WTC11 (cell line): ENCODE measurements around the gene CTNNA3. TPM values are rescaled to one million over a fixed set of nuclear protein-coding genes. Genes with fewer than 3 reads are reported as not detected.
A peak's percentile ranks its signal among the peaks of the same experiment; 100 is the strongest.

Experiments
- ATAC-seq: fragments of 200-7000 bp; cut with Tn5 transposase; 2 replicates; pipeline ENCODE4 v1.10.0; 2021; ENCODE audit warnings: mild to moderate bottlenecking, moderate library complexity
- CTCF ChIA-PET: fragments of 300-600 bp; sonication (Branson Sonifier 250); formaldehyde crosslinking; loops from one replicate; lab custom pipeline; 2021; ENCODE audit warnings: antibody characterized with exemption; lab: Charles Lee
- POLR2A ChIA-PET: fragments of 350-600 bp; sonication (Branson Sonifier 250); formaldehyde crosslinking; loops from one replicate; lab custom pipeline; 2021; ENCODE audit warnings: antibody characterized with exemption; lab: Charles Lee
- DNase-seq: peaks from one replicate; pipeline ENCODE4 v3.0.0; 2021; ENCODE audit warnings: low spot score
- H3K27ac Mint-ChIP-seq: 2 replicates; pipeline ENCODE4 v1.8.0; 2021; ENCODE audit warnings: mixed read lengths
- H3K27me3 Mint-ChIP-seq: 2 replicates; pipeline ENCODE4 v1.8.0; 2021; ENCODE audit warnings: low read depth, mild to moderate bottlenecking, moderate library complexity, mixed read lengths
- H3K36me3 Mint-ChIP-seq: 2 replicates; pipeline ENCODE4 v1.8.0; 2021; ENCODE audit warnings: mixed read lengths
- H3K4me1 Mint-ChIP-seq: 2 replicates; pipeline ENCODE4 v1.8.0; 2022; ENCODE audit warnings: mixed read lengths
- H3K4me3 Mint-ChIP-seq: 2 replicates; pipeline ENCODE4 v1.8.0; 2021; ENCODE audit warnings: mild to moderate bottlenecking, moderate library complexity, mixed read lengths
- H3K9me3 Mint-ChIP-seq: 2 replicates; pipeline ENCODE4 v1.8.0; 2021; ENCODE audit warnings: mixed read lengths
- ATF1 ChIP-seq: sonication (generic); formaldehyde crosslinking; IDR thresholded peaks from 2 replicates; pipeline ENCODE4 v1.8.1; 2023; ENCODE audit warnings: mild to moderate bottlenecking, moderate library complexity, missing genetic modification reagents
- E2F4 ChIP-seq: sonication (generic); formaldehyde crosslinking; IDR thresholded peaks from 2 replicates; pipeline ENCODE4 v1.8.1; 2022; ENCODE audit warnings: low read depth, mild to moderate bottlenecking, moderate library complexity, missing genetic modification reagents, borderline replicate concordance
- JAZF1 ChIP-seq: fragments of 250-450 bp; sonication (Bioruptor Pico); IDR thresholded peaks from 2 replicates; pipeline ENCODE4 v1.9.0; 2021; ENCODE audit warnings: moderate library complexity, mild to moderate bottlenecking, inconsistent platforms
- JUN ChIP-seq: sonication (generic); formaldehyde crosslinking; IDR thresholded peaks from 2 replicates; pipeline ENCODE4 v1.8.0; 2023; ENCODE audit warnings: mild to moderate bottlenecking, missing genetic modification reagents
- NR1H2 ChIP-seq: sonication (generic); formaldehyde crosslinking; IDR thresholded peaks from 2 replicates; pipeline ENCODE4 v1.9.0; 2021; ENCODE audit warnings: mild to moderate bottlenecking, moderate library complexity, missing genetic modification reagents
- NR3C1 ChIP-seq: sonication (generic); formaldehyde crosslinking; conservative IDR thresholded peaks from 2 replicates; pipeline ENCODE4 v1.8.1; 2023; ENCODE audit warnings: low read depth, mild to moderate bottlenecking, missing genetic modification reagents
- PRRX2 ChIP-seq: fragments of 250-450 bp; sonication (Bioruptor Pico); IDR thresholded peaks from 2 replicates; pipeline ENCODE4 v1.8.0; 2021; ENCODE audit warnings: mild to moderate bottlenecking
- SMAD4 ChIP-seq: sonication (generic); formaldehyde crosslinking; IDR thresholded peaks from 2 replicates; pipeline ENCODE4 v1.8.0; 2022; ENCODE audit warnings: mild to moderate bottlenecking, missing genetic modification reagents
- SOX15 ChIP-seq: fragments of 250-450 bp; sonication (Bioruptor Pico); IDR thresholded peaks from 2 replicates; pipeline ENCODE4 v1.9.0; 2021; ENCODE audit warnings: mild to moderate bottlenecking
- TCF7 ChIP-seq: sonication (generic); formaldehyde crosslinking; IDR thresholded peaks from 2 replicates; pipeline ENCODE4 v1.8.0; 2022; ENCODE audit warnings: mild to moderate bottlenecking, low read depth, missing genetic modification reagents, moderate library complexity
- ZBTB21 ChIP-seq: sonication (generic); formaldehyde crosslinking; IDR thresholded peaks from 2 replicates; pipeline ENCODE4 v1.8.1; 2023; ENCODE audit warnings: mild to moderate bottlenecking, missing genetic modification reagents, borderline replicate concordance
- ZNF121 ChIP-seq: sonication (generic); formaldehyde crosslinking; IDR thresholded peaks from 2 replicates; pipeline ENCODE4 v1.8.0; 2023; ENCODE audit warnings: missing genetic modification reagents
- ZNF138 ChIP-seq: sonication (generic); formaldehyde crosslinking; conservative IDR thresholded peaks from 2 replicates; pipeline ENCODE4 v1.8.1; 2022; ENCODE audit warnings: mild to moderate bottlenecking, moderate library complexity, missing genetic modification reagents
- ZNF416 ChIP-seq: fragments of 250-450 bp; sonication (Bioruptor Pico); IDR thresholded peaks from 2 replicates; pipeline ENCODE4 v1.9.0; 2021; ENCODE audit warnings: mild to moderate bottlenecking, inconsistent platforms
- ZNF512 ChIP-seq: sonication (generic); formaldehyde crosslinking; IDR thresholded peaks from 2 replicates; pipeline ENCODE4 v1.8.1; 2022; ENCODE audit warnings: missing genetic modification reagents, borderline replicate concordance
- total RNA-seq: library from RNA; stranded (reverse); gene quantifications from 3 replicates; pipeline ENCODE4 v1.2.3, GENCODE V29; 2021
- TF ChIP-seq, protein P1 (sequence below): sonication (generic); formaldehyde crosslinking; IDR thresholded peaks from 2 replicates; pipeline ENCODE4 v1.8.1; 2023; ENCODE audit warnings: mild to moderate bottlenecking, missing genetic modification reagents
- TF ChIP-seq, protein P2 (sequence below): sonication (generic); formaldehyde crosslinking; IDR thresholded peaks from 2 replicates; pipeline ENCODE4 v1.8.0; 2023; ENCODE audit warnings: missing genetic modification reagents, mild to moderate bottlenecking, borderline replicate concordance
- TF ChIP-seq, protein P3 (sequence below): sonication (generic); formaldehyde crosslinking; IDR thresholded peaks from 2 replicates; pipeline ENCODE4 v1.8.0; 2022; ENCODE audit warnings: mild to moderate bottlenecking, missing genetic modification reagents

CTNNA3 gene
- total RNA-seq, 1 experiment from 2014 or later = 6.1 TPM

DNA sequence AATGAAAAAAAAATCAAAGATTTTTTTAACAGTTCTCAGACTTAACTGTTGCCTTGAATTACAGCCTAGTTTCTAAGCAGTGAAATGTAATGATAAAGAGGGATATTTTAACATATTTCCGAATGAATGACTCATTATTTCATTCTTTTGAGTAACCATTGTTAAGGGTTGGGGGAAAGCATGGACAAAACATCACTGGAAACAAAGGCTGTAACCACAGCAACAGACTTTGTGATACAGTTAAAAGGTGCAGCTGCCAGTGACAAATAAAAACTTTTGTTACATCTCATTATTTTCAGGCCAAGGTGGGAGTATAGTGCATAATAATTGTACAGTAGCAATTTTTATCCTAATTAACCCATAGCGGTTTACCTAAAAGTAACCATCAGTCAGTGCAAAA lies 597.5 kb downstream of the CTNNA3 start:
- ChIA-PET CTCF (no interaction called here), POLR2A (no interaction called here)
- Mint-ChIP-seq H3K4me3 (no peak overlapping the region), H3K36me3 (no peaks in the 10 kb centered on the region), H3K27me3 (no peaks in the 10 kb centered on the region), H3K4me1 (peaks cover 27% of the 10 kb centered on the region), H3K9me3 (no peaks in the 10 kb centered on the region), H3K27ac (peak overlapping the region; percentile 48)
- DNase-seq = no peak
- ATAC-seq = peak; percentile 22; the same call in 1 of the 2 replicates
- no peak for TF ChIP-seq SOX15 (CRISPR knock-in tag)
- TF ChIP-seq, protein P1, sequence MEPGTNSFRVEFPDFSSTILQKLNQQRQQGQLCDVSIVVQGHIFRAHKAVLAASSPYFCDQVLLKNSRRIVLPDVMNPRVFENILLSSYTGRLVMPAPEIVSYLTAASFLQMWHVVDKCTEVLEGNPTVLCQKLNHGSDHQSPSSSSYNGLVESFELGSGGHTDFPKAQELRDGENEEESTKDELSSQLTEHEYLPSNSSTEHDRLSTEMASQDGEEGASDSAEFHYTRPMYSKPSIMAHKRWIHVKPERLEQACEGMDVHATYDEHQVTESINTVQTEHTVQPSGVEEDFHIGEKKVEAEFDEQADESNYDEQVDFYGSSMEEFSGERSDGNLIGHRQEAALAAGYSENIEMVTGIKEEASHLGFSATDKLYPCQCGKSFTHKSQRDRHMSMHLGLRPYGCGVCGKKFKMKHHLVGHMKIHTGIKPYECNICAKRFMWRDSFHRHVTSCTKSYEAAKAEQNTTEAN (CRISPR knock-in tag) = no peak
- no peak for TF ChIP-seq NR3C1
- no peak for TF ChIP-seq JAZF1 (CRISPR knock-in tag)
- no peak for TF ChIP-seq NR1H2
- TF ChIP-seq, protein P2, sequence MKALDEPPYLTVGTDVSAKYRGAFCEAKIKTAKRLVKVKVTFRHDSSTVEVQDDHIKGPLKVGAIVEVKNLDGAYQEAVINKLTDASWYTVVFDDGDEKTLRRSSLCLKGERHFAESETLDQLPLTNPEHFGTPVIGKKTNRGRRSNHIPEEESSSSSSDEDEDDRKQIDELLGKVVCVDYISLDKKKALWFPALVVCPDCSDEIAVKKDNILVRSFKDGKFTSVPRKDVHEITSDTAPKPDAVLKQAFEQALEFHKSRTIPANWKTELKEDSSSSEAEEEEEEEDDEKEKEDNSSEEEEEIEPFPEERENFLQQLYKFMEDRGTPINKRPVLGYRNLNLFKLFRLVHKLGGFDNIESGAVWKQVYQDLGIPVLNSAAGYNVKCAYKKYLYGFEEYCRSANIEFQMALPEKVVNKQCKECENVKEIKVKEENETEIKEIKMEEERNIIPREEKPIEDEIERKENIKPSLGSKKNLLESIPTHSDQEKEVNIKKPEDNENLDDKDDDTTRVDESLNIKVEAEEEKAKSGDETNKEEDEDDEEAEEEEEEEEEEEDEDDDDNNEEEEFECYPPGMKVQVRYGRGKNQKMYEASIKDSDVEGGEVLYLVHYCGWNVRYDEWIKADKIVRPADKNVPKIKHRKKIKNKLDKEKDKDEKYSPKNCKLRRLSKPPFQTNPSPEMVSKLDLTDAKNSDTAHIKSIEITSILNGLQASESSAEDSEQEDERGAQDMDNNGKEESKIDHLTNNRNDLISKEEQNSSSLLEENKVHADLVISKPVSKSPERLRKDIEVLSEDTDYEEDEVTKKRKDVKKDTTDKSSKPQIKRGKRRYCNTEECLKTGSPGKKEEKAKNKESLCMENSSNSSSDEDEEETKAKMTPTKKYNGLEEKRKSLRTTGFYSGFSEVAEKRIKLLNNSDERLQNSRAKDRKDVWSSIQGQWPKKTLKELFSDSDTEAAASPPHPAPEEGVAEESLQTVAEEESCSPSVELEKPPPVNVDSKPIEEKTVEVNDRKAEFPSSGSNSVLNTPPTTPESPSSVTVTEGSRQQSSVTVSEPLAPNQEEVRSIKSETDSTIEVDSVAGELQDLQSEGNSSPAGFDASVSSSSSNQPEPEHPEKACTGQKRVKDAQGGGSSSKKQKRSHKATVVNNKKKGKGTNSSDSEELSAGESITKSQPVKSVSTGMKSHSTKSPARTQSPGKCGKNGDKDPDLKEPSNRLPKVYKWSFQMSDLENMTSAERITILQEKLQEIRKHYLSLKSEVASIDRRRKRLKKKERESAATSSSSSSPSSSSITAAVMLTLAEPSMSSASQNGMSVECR (CRISPR knock-in tag) = no peak
- TF ChIP-seq TCF7 = no peak
- TF ChIP-seq, protein P3, sequence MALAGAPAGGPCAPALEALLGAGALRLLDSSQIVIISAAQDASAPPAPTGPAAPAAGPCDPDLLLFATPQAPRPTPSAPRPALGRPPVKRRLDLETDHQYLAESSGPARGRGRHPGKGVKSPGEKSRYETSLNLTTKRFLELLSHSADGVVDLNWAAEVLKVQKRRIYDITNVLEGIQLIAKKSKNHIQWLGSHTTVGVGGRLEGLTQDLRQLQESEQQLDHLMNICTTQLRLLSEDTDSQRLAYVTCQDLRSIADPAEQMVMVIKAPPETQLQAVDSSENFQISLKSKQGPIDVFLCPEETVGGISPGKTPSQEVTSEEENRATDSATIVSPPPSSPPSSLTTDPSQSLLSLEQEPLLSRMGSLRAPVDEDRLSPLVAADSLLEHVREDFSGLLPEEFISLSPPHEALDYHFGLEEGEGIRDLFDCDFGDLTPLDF = no peak
- no peak for TF ChIP-seq ZNF416
- TF ChIP-seq JUN (CRISPR knock-in tag) = no peak
- TF ChIP-seq ATF1 = no peak
- TF ChIP-seq PRRX2 (CRISPR knock-in tag) = no peak
- TF ChIP-seq ZNF121 (CRISPR knock-in tag) = no peak
- no peak for TF ChIP-seq E2F4 (CRISPR knock-in tag)
- TF ChIP-seq ZNF138 (CRISPR knock-in tag) = no peak
- TF ChIP-seq SMAD4 = no peak
- TF ChIP-seq ZBTB21 = no peak
- TF ChIP-seq ZNF512 (CRISPR knock-in tag) = no peak

- CTCF ChIA-PET = no interaction called here
- H3K4me1 Mint-ChIP-seq = peaks cover 23% of the 10 kb centered on the region
Observed at GRCh38 chr10:67095531-67095930, 600.5 kb downstream of the CTNNA3 start.

More at GRCh38 chr10:67095531-67095930, 600.5 kb downstream of the CTNNA3 start:
- POLR2A ChIA-PET = no interaction called here
- no peak for TF ChIP-seq ZNF416
- DNase-seq = no peak
- Mint-ChIP-seq H3K9me3 (no peaks in the 10 kb centered on the region), H3K27ac (no peak overlapping the region), H3K4me3 (no peak overlapping the region), H3K27me3 (no peaks in the 10 kb centered on the region), H3K36me3 (no peaks in the 10 kb centered on the region)
- no peak for ATAC-seq
